ENCODE data around the gene OSBPL10.

The OSBPL10 gene

GRCh38 chr3:31955581-31955980, 25.5 kb downstream of the OSBPL10 start:
- FAIRE-seq = no peak

GRCh38 chr3:31953636-31954035, 27.4 kb downstream of the OSBPL10 start:
- FAIRE-seq = no peak

GRCh38 chr3:31953091-31953490, 28.0 kb downstream of the OSBPL10 start:
- FAIRE-seq = no peak

- no peak for FAIRE-seq
These were observed 28.9 kb downstream of the OSBPL10 start for GRCh38 chr3:31952205-31952604.

GRCh38 chr3:31948280-31948679, 32.8 kb downstream of the OSBPL10 start:
- FAIRE-seq = no peak

GRCh38 chr3:31947671-31948091, 33.4 kb downstream of the OSBPL10 start:
- no peak for FAIRE-seq

GRCh38 chr3:31947162-31947561, 33.9 kb downstream of the OSBPL10 start:
- no peak for FAIRE-seq

- no peak for FAIRE-seq
These were observed 34.5 kb downstream of the OSBPL10 start for GRCh38 chr3:31946484-31947081.

- no peak for FAIRE-seq
These were observed 35.4 kb downstream of the OSBPL10 start for GRCh38 chr3:31945738-31946052.

GRCh38 chr3:31943041-31943440, 38.0 kb downstream of the OSBPL10 start:
- no peak for FAIRE-seq

- FAIRE-seq = no peak
These were observed 38.6 kb downstream of the OSBPL10 start for GRCh38 chr3:31942446-31942845.

GRCh38 chr3:31937225-31937624, 43.8 kb downstream of the OSBPL10 start:
- no peak for FAIRE-seq

- no peak for FAIRE-seq
These were observed 44.5 kb downstream of the OSBPL10 start for GRCh38 chr3:31936420-31937060.

GRCh38 chr3:31934866-31935265, 46.2 kb downstream of the OSBPL10 start:
- FAIRE-seq = no peak

- FAIRE-seq = no peak
These were observed 47.0 kb downstream of the OSBPL10 start for GRCh38 chr3:31934018-31934417.

- FAIRE-seq = no peak
These were observed 48.1 kb downstream of the OSBPL10 start for GRCh38 chr3:31932990-31933389.

GRCh38 chr3:31929826-31930502, 51.1 kb downstream of the OSBPL10 start:
- no peak for FAIRE-seq

GRCh38 chr3:31927811-31928210, 53.3 kb downstream of the OSBPL10 start:
- FAIRE-seq = no peak

GRCh38 chr3:31926543-31926942, 54.5 kb downstream of the OSBPL10 start:
- no peak for FAIRE-seq

- FAIRE-seq = no peak
These were observed 55.8 kb downstream of the OSBPL10 start for GRCh38 chr3:31925271-31925630.

- no peak for FAIRE-seq
These were observed 56.3 kb downstream of the OSBPL10 start for GRCh38 chr3:31924610-31925270.

- FAIRE-seq = no peak
These were observed 58.1 kb downstream of the OSBPL10 start for GRCh38 chr3:31922962-31923361.

GRCh38 chr3:31921837-31922236, 59.2 kb downstream of the OSBPL10 start:
- FAIRE-seq = no peak

GRCh38 chr3:31920310-31920709, 60.8 kb downstream of the OSBPL10 start:
- no peak for FAIRE-seq

Measured in A204.1 (cell line).